Measurements from ENCODE around the gene GOLGA6B.
"Not testable (repeated sequence)": the region's sequence is repeated elsewhere in the genome, so short reads cannot be mapped to it uniquely, and the experiment has no call there.

The GOLGA6B gene

GRCh38 chr15:72654397-72654796 lies at the start of gene GOLGA6B:
Gene GOLGA6B (plus strand): TSS chr15:72654697. CDS start chr15:72654738, 41 bp downstream.
- DNase-seq: not testable (repeated sequence)

- no peak for DNase-seq
Measured at GRCh38 chr15:72604794-72605193, 49.7 kb upstream of the GOLGA6B start.

GRCh38 chr15:72608084-72608483 lies 46.4 kb upstream of the GOLGA6B start:
- not testable (repeated sequence) for DNase-seq

- no peak for DNase-seq
Measured at GRCh38 chr15:72609862-72610261, 44.6 kb upstream of the GOLGA6B start.

- DNase-seq: not testable (repeated sequence)
Measured at GRCh38 chr15:72612324-72612723, 42.2 kb upstream of the GOLGA6B start.

GRCh38 chr15:72614810-72615532 lies 39.5 kb upstream of the GOLGA6B start:
- no peak for DNase-seq

- peak in 5 of 56 donors; percentile 1 to 11 (median 4) for DNase-seq
Measured at GRCh38 chr15:72615533-72616233, 38.8 kb upstream of the GOLGA6B start.

GRCh38 chr15:72616491-72617210 lies 37.8 kb upstream of the GOLGA6B start:
- DNase-seq: no peak

GRCh38 chr15:72623854-72624253 lies 30.6 kb upstream of the GOLGA6B start:
- not testable (repeated sequence) for DNase-seq

- DNase-seq: not testable (repeated sequence)
Measured at GRCh38 chr15:72626153-72626552, 28.3 kb upstream of the GOLGA6B start.

- not testable (repeated sequence) for DNase-seq
Measured at GRCh38 chr15:72628249-72629067, 26.0 kb upstream of the GOLGA6B start.

GRCh38 chr15:72629068-72629570 lies 25.4 kb upstream of the GOLGA6B start:
- not testable (repeated sequence) for DNase-seq

- DNase-seq: not testable (repeated sequence)
Measured at GRCh38 chr15:72636519-72637282, 17.8 kb upstream of the GOLGA6B start.

- not testable (repeated sequence) for DNase-seq
Measured at GRCh38 chr15:72639759-72640483, 14.6 kb upstream of the GOLGA6B start.

GRCh38 chr15:72642271-72642670 lies 12.2 kb upstream of the GOLGA6B start:
- not testable (repeated sequence) for DNase-seq

GRCh38 chr15:72648631-72649253 lies 5.8 kb upstream of the GOLGA6B start:
- DNase-seq: not testable (repeated sequence)

GRCh38 chr15:72656014-72656413 lies 1.5 kb downstream of the GOLGA6B start:
- not testable (repeated sequence) for DNase-seq

GRCh38 chr15:72661081-72661480 lies 6.6 kb downstream of the GOLGA6B start:
- DNase-seq: not testable (repeated sequence)

GRCh38 chr15:72663931-72664330 lies 9.4 kb downstream of the GOLGA6B start:
- DNase-seq: not testable (repeated sequence)
